Fibroblast of peridontal ligament (primary cell): ENCODE results near the gene HIBADH.
"Not testable (repeated sequence)": the region's sequence is repeated elsewhere in the genome, so short reads cannot be mapped to it uniquely, and the experiment has no call there.

Source experiments
- DNase-seq: peaks from one replicate; pipeline ENCODE4 v3.0.0-alpha.2; 2010; ENCODE audit errors: extremely low read depth

HIBADH gene

DNA sequence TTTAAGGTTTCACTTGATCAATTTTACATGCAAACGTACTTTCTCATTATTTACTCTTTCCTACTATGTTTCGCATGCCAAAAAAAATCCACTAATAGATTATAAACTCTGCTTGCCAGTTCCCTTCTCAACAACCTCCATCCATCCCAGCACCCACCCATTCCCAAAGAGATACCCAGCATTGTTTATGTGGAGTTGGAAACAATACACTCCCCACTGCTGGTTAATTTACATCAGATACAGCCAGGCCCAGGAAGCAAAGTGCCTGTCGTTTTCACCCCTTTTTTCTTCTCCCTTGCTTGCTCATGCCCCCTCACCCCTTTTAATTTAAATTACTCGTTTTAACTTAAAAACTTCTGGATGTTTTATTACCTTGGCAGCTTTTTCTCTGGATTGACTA lies 59.9 kb downstream of the HIBADH start:
- DNase-seq: no peak

GRCh38 chr7:27601217-27601616 lies 61.5 kb downstream of the HIBADH start:
- DNase-seq: no peak

DNA sequence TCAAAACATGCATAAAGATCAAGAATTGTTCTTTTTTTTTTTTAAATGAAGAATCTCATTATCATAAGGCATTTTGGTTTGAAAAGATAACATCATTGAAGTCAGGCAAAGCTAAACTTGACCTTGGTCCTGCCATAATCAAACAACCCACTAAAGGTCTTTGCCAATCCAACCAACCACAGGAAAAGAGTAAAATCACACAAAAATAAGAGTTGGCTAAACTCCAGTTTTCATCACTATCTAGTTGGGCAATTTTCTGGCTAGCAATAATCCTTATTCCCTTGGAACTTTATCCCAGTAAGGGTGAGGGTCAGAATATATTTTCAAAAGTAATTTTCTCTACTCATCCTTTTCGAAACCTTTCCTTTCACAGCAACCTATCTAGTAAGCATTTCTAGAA lies 62.4 kb downstream of the HIBADH start:
- DNase-seq: peak; percentile 62

GRCh38 chr7:27595009-27595408 lies 67.7 kb downstream of the HIBADH start:
- no peak for DNase-seq

GRCh38 chr7:27593226-27593625 lies 69.5 kb downstream of the HIBADH start:
- peak; percentile 26 for DNase-seq

GRCh38 chr7:27590416-27590815 lies 72.3 kb downstream of the HIBADH start:
- no peak for DNase-seq

DNA sequence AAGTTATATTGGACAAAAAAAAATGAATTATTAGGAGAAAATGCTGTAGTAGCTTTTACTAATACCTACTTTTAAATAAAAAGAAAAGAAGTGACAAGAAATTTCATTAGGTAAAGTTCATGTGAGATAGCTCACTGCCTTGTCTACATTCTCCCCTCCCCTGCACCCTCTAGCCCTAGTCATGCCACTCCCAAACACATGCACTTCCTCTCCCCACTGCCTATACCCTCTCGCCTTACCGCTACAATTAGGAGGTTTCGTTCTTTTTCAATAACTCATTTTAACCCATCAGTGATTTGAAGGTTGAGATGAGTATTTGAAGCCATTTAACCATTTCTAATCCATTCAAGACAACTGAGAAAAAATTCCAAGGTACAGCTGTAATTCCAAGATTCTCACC lies 75.3 kb downstream of the HIBADH start:
- no peak for DNase-seq

GRCh38 chr7:27586825-27587224 lies 75.9 kb downstream of the HIBADH start:
- no peak for DNase-seq

DNA sequence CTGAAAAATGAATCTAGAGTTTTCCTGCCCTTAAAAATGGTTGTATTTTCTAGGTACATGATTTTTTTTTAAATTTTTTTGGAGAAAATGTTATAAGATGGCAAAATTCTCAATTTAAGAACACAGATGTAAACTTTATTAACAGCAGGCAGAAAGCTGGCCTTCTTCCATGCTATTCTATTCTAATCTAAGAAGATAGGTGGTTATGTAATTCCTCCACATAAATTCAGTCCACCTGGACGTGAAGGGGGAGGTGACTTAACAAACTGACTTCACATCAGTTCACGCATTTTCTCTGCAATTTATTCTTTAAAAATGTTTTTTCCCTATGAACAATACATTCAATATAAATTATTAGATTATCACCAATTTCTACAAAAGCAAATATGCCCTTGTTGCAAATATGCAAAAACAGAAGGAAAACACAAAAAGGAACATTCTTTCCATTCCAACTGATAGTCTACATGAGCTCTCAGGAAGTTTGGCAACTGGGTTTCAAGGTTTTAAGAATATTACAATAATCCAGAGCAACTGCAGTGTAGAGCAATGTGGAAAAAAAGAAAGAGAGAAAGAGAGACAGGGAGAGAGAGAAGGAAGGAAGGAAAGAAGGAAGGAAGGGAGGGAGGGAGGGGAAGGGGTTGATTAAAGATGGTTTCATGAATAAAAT lies 76.8 kb downstream of the HIBADH start:
- DNase-seq: no peak

GRCh38 chr7:27581906-27582305 lies 80.8 kb downstream of the HIBADH start:
- DNase-seq: no peak

DNA sequence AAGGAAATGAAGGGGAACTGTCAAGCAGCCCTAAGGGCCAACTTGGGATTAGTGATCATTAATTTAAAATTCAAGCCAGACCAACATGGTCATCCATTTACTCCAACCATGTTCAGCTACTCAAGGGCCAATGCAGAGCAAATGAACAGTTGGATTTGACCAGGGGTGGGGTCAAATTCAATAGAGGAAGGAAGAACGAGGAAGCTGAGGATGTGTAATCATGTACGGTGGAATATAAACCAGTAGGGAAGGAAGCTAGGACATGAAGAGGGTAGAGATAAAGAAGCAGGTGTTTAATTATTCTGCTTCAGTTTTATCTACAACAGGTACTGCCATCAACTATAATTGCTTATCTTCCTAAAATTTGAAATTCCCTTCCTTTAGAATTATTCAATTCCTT lies 81.6 kb downstream of the HIBADH start:
- DNase-seq: no peak

GRCh38 chr7:27579565-27579964 lies 83.1 kb downstream of the HIBADH start:
- DNase-seq: no peak

- not testable (repeated sequence) for DNase-seq
Measured at GRCh38 chr7:27578169-27578568, 84.5 kb downstream of the HIBADH start.

- DNase-seq: peak; percentile 64
Measured at GRCh38 chr7:27576360-27576944, 86.2 kb downstream of the HIBADH start.

GRCh38 chr7:27575613-27576012 lies 87.1 kb downstream of the HIBADH start:
- no peak for DNase-seq

DNA sequence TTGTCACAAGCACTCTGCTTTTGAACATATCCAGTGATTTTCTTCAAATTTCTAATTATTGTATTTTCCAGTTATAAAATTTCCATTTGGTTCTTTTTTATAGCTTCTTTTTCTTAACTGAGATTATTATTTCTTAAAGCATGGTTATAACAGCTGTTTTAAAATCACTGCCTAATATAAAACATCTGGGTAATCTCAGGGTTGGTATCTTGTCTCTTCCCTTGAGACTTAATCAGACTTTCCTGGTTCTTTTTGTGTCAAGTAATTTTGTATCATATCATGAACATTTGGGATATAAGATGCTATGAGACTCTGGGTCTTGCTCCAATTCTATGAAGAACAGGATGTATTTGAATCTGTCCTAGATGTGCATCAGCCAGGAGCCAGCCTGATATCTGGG lies 93.6 kb downstream of the HIBADH start:
- no peak for DNase-seq

DNA sequence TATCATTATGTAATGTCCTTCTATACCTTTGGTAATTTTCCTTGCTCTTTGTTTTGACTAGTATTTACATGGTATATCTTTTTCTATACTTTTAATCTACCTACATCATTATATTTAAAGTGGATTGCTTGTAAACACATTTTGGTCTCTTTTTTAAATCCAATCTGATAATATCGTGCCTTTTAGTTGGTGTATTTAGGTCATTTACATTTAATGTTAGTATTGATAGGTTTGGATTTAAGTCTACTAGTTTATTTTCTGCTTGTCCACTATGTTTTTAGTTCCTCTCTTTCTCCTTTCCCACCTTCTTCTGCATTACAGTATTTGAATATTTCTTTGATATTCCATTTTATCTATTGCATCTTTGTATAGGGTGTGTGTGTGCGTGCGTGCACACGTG lies 95.4 kb downstream of the HIBADH start:
- no peak for DNase-seq

- no peak for DNase-seq
Measured at GRCh38 chr7:27564881-27565482, 97.7 kb downstream of the HIBADH start.

- peak; percentile 84 for DNase-seq
Measured at GRCh38 chr7:27560706-27561235, 101.9 kb downstream of the HIBADH start.

DNA sequence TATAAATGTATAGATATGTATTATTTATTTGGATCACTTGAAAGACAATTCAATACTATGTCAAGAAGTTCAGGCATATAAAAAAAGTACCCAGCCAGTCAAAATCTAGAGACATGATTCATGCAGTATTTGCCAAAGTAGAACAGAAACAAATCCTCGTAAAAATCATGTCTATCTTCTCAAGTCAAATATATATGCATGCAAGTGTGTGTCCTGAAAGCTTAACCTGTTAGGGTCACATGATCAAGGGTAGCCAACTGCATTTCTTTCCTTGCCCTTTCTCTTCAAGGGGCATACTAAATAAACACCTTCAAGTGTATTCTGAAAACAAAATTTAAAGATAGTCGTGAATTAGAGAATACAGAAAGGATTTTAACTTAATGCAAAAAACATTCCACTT lies 107.0 kb downstream of the HIBADH start:
- no peak for DNase-seq

- no peak for DNase-seq
Measured at GRCh38 chr7:27554826-27555225, 107.9 kb downstream of the HIBADH start.

DNA sequence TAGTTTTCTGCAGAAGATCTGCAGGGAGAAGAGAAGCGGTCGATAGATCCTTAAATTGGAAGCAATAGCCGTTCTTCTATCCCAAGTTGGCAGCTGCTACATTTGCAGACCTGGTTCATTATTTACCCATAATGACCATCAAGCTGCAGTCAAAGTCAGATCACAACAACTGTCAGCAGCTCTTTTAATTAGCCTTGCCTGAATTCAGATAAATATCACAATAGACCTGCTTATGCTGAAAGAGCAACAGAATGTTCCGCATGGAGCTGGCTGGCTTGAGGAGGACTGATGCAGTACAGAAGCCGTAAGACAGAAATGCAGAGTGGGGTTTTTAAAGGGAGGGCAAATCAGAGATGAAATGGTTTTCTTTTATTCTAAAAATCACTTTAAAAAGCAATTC lies 109.4 kb downstream of the HIBADH start:
- DNase-seq: no peak

GRCh38 chr7:27551803-27552400 lies 110.8 kb downstream of the HIBADH start:
- DNase-seq: no peak
